AG04450 (cell line): ENCODE measurements around the gene CDH2. TPM values are rescaled to one million over a fixed set of nuclear protein-coding genes. Genes with fewer than 3 reads are reported as not detected.

ENCODE experiments used
- CTCF ChIA-PET: fragments of 300-600, 350-600 bp; formaldehyde crosslinking; extraction: SDS; loops from one replicate; lab custom pipeline; 2022; ENCODE audit warnings: antibody characterized with exemption, inconsistent platforms; lab: Charles Lee
- POLR2A ChIA-PET: fragments of 350-600 bp; formaldehyde crosslinking; extraction: SDS; loops from one replicate; lab custom pipeline; 2021; ENCODE audit warnings: antibody characterized with exemption, inconsistent platforms; lab: Yijun Ruan, JAX
- DNase-seq: peaks from one replicate; pipeline ENCODE4 v3.0.0-alpha.2; 2011; ENCODE audit warnings: low read depth, low spot score
- H3K27ac ChIP-seq: one replicate; pipeline ENCODE4 v1.5.1; 2012; ENCODE audit warnings: low read depth, low read length, control low read depth
- H3K27me3 ChIP-seq: one replicate; pipeline ENCODE4 v1.6.0; 2012; ENCODE audit warnings: low read length; ENCODE audit not compliant: control insufficient read depth, insufficient read depth
- H3K4me3 ChIP-seq: 2 replicates; pipeline ENCODE4 v1.5.1; 2011; ENCODE audit warnings: mild to moderate bottlenecking, low read depth, low read length, control low read depth
- H3K9me3 ChIP-seq: 2 replicates; pipeline ENCODE4 v1.5.1; 2012; ENCODE audit warnings: low read length; ENCODE audit not compliant: control insufficient read depth, insufficient read depth
- CTCF ChIP-seq: IDR thresholded peaks from 2 replicates; pipeline ENCODE4 v1.5.1; 2011; ENCODE audit warnings: low read depth, low read length, control low read depth, inconsistent platforms
- polyA plus RNA-seq: library from polyadenylated mRNA; depleted of rRNA; stranded (reverse); fragments of >200 nt; gene quantifications from 2 replicates; pipeline ENCODE4 v1.2.3, GENCODE V29; 2011

The CDH2 gene
- polyA plus RNA-seq, 1 experiment = 45.9 TPM

DNA sequence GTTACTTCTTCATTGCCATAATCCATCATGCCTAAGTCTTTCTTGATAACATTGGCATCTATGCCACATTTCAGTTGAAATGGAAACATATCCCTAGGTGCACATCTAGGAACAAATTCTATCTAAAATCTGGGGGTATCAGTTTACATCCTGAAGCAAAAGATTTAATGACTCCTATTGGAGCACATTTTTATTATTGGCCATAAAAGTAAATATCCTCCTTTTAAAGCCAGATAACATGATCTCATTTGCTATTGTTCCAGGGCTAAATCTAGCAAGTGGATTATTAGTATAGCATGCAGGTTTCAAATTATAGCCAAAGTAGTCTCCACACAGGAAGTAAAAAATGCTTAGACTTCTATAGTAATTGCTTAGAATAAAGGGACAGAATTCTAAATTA lies 193.2 kb downstream of the CDH2 start:
- no peaks in the 10 kb centered on the region for H3K9me3 ChIP-seq
- CTCF ChIA-PET = no interaction called here
- no peak for TF ChIP-seq CTCF
- DNase-seq = no peak
- no peak overlapping the region for H3K27ac ChIP-seq
- H3K27me3 ChIP-seq = no peaks in the 10 kb centered on the region
- POLR2A ChIA-PET = no interaction called here
- no peak overlapping the region for H3K4me3 ChIP-seq

GRCh38 chr18:27976806-27977408 lies 200.0 kb downstream of the CDH2 start:
- Histone ChIP-seq H3K27me3 (no peaks in the 10 kb centered on the region), H3K9me3 (peaks cover 2% of the 10 kb centered on the region; the same call in 1 of the 2 replicates), H3K27ac (no peak overlapping the region), H3K4me3 (no peak overlapping the region)
- TF ChIP-seq CTCF = no peak
- ChIA-PET POLR2A (no interaction called here), CTCF (no interaction called here)
- DNase-seq = no peak

DNA sequence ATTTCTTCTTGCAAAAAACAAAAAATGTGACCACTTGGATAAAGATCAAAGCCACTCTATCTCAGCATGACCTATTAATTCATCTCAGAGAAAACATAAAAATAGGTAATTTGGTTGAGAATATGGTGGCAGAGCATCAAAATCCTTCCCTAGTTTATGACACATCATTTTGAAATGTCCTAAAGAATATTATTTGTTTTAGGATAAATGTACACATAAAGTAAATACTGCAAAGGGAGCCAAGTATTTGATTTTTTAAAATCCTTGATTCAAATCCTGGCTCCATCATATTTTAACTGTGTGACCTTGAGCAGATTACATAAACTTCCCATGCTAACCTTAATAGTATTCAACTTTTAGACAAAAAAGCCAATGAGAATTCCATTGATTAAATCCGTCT lies 206.6 kb downstream of the CDH2 start:
- Histone ChIP-seq H3K27me3 (no peaks in the 10 kb centered on the region), H3K27ac (no peak overlapping the region), H3K9me3 (peaks cover 1% of the 10 kb centered on the region; the same call in 1 of the 2 replicates), H3K4me3 (no peak overlapping the region)
- ChIA-PET CTCF (no interaction called here), POLR2A (no interaction called here)
- no peak for DNase-seq
- TF ChIP-seq CTCF = no peak

DNA sequence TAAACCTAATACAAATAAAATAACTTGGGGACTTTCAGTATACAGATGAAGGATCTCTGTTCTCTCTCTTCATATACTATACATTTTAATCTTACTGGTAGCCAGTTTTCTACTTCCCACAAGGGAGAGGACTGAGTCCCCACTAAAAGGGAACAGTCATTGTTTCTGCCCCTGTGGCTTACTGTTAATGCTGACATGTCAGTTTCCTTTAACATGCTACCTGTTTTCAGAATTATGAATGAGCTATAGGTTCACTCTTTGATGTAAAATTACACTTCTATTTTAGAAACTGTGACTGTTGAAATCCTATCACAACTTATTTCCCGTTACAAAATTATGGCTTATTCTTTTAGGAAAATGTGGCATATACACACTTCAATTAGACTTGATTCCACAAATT lies 207.7 kb downstream of the CDH2 start:
- no peak for TF ChIP-seq CTCF
- POLR2A ChIA-PET = no interaction called here
- DNase-seq = no peak
- no peak overlapping the region for H3K4me3 ChIP-seq
- CTCF ChIA-PET = no interaction called here
- no peaks in the 10 kb centered on the region for H3K27me3 ChIP-seq
- no peak overlapping the region for H3K27ac ChIP-seq
- H3K9me3 ChIP-seq = no peaks in the 10 kb centered on the region

DNA sequence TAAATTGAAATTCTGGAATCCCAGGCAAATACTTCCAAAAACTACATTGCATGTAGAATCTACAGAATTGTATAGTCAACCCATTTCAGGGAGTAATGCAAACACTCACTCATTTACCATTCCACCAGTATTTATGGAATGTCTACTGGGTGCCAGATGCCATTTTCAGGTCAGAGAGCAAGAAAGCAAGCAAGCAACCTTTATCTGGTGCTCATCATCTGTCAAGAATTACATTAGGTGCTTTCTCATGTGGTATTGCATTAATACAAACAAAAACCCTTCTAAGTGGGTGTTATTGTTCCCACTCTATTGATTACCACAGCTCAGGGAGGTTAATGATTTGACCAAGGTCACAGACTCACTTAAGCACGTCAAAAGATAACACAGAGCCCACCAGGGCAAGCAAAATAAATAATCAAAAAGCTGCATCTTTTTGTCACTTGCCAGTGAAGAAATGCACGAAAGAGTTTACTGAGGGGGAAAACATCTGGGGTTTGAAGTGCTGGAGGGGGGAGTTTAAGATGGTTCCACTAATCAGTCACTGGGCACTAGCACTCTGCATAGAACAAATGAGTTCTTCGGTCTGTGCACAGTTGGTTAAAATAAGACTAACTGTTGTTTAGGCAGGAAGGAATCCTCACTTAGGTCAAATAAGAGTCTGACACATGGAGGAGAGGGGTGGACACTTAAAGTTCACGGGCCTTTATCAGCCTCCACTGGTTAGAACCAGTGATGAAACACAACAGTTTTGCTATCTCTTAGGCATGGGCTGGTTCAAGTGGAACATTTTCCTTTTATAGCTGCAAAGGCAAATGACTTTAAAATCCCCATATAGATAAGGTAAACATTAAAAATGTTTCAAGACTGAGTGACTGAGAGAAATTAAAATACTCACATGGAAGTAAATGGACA lies 208.8 kb downstream of the CDH2 start:
- TF ChIP-seq CTCF = no peak
- POLR2A ChIA-PET = no interaction called here
- Histone ChIP-seq H3K4me3 (no peak overlapping the region), H3K27me3 (no peaks in the 10 kb centered on the region), H3K9me3 (no peaks in the 10 kb centered on the region), H3K27ac (no peak overlapping the region)
- DNase-seq = no peak
- CTCF ChIA-PET = no interaction called here
